ENCODE results near the gene CTF1.
A peak's percentile ranks its signal among the peaks of the same experiment; 100 is the strongest.

The CTF1 gene

GRCh38 chr16:30882429-30883310 is 13.7 kb upstream of the CTF1 start:
- no peaks in the 10 kb centered on the region for H3K27me3 ChIP-seq (ENCODE audit: insufficient read depth, low read length)
- peaks cover 14 to 25% of the 10 kb centered on the region in 2 experiments for H3K36me3 ChIP-seq (ENCODE audit: control insufficient read depth in 1 of 2, insufficient read depth in 2 of 2, low read length in 2 of 2)
- H2BK120ac ChIP-seq (ENCODE audit: insufficient read depth, low read length, poor library complexity), result no peak overlapping the region
- no peak overlapping the region for H3K9ac ChIP-seq (ENCODE audit: low read length)
- peaks cover 5 to 6% of the 10 kb centered on the region in 2 experiments for H3K4me1 ChIP-seq (ENCODE audit: control insufficient read depth in 1 of 2, insufficient read depth in 2 of 2, low read length in 2 of 2)
- H4K8ac ChIP-seq (ENCODE audit: low read depth, low read length), result no peak overlapping the region
- H4K91ac ChIP-seq (ENCODE audit: low read depth, low read length), result no peak overlapping the region
- H3K79me1 ChIP-seq (ENCODE audit: low read length), result no peaks in the 10 kb centered on the region
- no peak overlapping the region for H3K27ac ChIP-seq (ENCODE audit: low read depth, low read length)
- H3K23ac ChIP-seq (ENCODE audit: low read length), result no peak overlapping the region
- no peak overlapping the region for H4K12ac ChIP-seq (ENCODE audit: low read depth, low read length)
- no CpG with 5 or more reads among the region's 4 CpGs for WGBS (ENCODE audit: extremely low coverage, insufficient coverage, insufficient read length)
- no peak overlapping the region for H3K4ac ChIP-seq (ENCODE audit: low read depth, low read length)
- no peaks in the 10 kb centered on the region for H3K9me3 ChIP-seq (ENCODE audit: insufficient read depth, low read depth, low read length)
- peak; percentile 36 to 62 for DNase-seq
- H3K4me3 ChIP-seq (ENCODE audit: low read depth, low read length), result no peak overlapping the region
- no peak overlapping the region for H2AK5ac ChIP-seq (ENCODE audit: low read length)
- H2BK5ac ChIP-seq (ENCODE audit: low read depth, low read length, poor library complexity), result no peak overlapping the region
- no peak overlapping the region for H3K18ac ChIP-seq (ENCODE audit: low read length)
- no peaks in the 10 kb centered on the region for H3K79me2 ChIP-seq (ENCODE audit: control insufficient read depth, insufficient read depth, low read length, poor library complexity)
- H3K14ac ChIP-seq (ENCODE audit: low read length), result no peak overlapping the region
- H2BK12ac ChIP-seq (ENCODE audit: low read length), result no peak overlapping the region
- no peak overlapping the region for H2AFZ ChIP-seq (ENCODE audit: insufficient read depth, low read length, poor library complexity)
- H3K4me2 ChIP-seq (ENCODE audit: low read length), result no peak overlapping the region

- H3K14ac ChIP-seq (ENCODE audit: low read length), result no peak overlapping the region
- no peak for DNase-seq
- H2AFZ ChIP-seq (ENCODE audit: insufficient read depth, low read length, poor library complexity), result no peak overlapping the region
- no peak overlapping the region for H3K27ac ChIP-seq (ENCODE audit: low read depth, low read length)
- H4K8ac ChIP-seq (ENCODE audit: low read depth, low read length), result no peak overlapping the region
- H3K79me2 ChIP-seq (ENCODE audit: control insufficient read depth, insufficient read depth, low read length, poor library complexity), result no peaks in the 10 kb centered on the region
- no peak overlapping the region for H3K18ac ChIP-seq (ENCODE audit: low read length)
- H2BK12ac ChIP-seq (ENCODE audit: low read length), result no peak overlapping the region
- H2BK120ac ChIP-seq (ENCODE audit: insufficient read depth, low read length, poor library complexity), result no peak overlapping the region
- no peak overlapping the region for H4K12ac ChIP-seq (ENCODE audit: low read depth, low read length)
- no peak overlapping the region for H3K4me2 ChIP-seq (ENCODE audit: low read length)
- H2AK5ac ChIP-seq (ENCODE audit: low read length), result no peak overlapping the region
- H4K91ac ChIP-seq (ENCODE audit: low read depth, low read length), result no peak overlapping the region
- H3K79me1 ChIP-seq (ENCODE audit: low read length), result no peaks in the 10 kb centered on the region
- H3K9me3 ChIP-seq (ENCODE audit: insufficient read depth, low read depth, low read length), result no peaks in the 10 kb centered on the region
- no peak overlapping the region for H3K23ac ChIP-seq (ENCODE audit: low read length)
- H2BK5ac ChIP-seq (ENCODE audit: low read depth, low read length, poor library complexity), result no peak overlapping the region
- no peak overlapping the region for H3K4ac ChIP-seq (ENCODE audit: low read depth, low read length)
- no peaks in the 10 kb centered on the region for H3K27me3 ChIP-seq (ENCODE audit: insufficient read depth, low read length)
- peaks cover 5 to 6% of the 10 kb centered on the region in 2 experiments for H3K4me1 ChIP-seq (ENCODE audit: control insufficient read depth in 1 of 2, insufficient read depth in 2 of 2, low read length in 2 of 2)
- WGBS (ENCODE audit: extremely low coverage, insufficient coverage, insufficient read length), result no CpG with 5 or more reads among the region's 3 CpGs
- H3K36me3 ChIP-seq (ENCODE audit: control insufficient read depth in 1 of 2, insufficient read depth in 2 of 2, low read length in 2 of 2), result peaks cover 23 to 32% of the 10 kb centered on the region in 2 experiments
- H3K4me3 ChIP-seq (ENCODE audit: low read depth, low read length), result no peak overlapping the region
- no peak overlapping the region for H3K9ac ChIP-seq (ENCODE audit: low read length)
Observed at GRCh38 chr16:30884760-30885159, 11.7 kb upstream of the CTF1 start.

GRCh38 chr16:30885196-30885595 is 11.2 kb upstream of the CTF1 start:
- Histone ChIP-seq H3K79me2 (ENCODE audit: control insufficient read depth, insufficient read depth, low read length, poor library complexity) (no peaks in the 10 kb centered on the region), H3K4ac (ENCODE audit: low read depth, low read length) (no peak overlapping the region), H3K9me3 (ENCODE audit: insufficient read depth, low read depth, low read length) (no peaks in the 10 kb centered on the region), H3K27ac (ENCODE audit: low read depth, low read length) (no peak overlapping the region), H3K18ac (ENCODE audit: low read length) (no peak overlapping the region), H2BK5ac (ENCODE audit: low read depth, low read length, poor library complexity) (no peak overlapping the region), H3K4me2 (ENCODE audit: low read length) (no peak overlapping the region), H4K12ac (ENCODE audit: low read depth, low read length) (no peak overlapping the region), H3K14ac (ENCODE audit: low read length) (no peak overlapping the region), H3K27me3 (ENCODE audit: insufficient read depth, low read length) (no peaks in the 10 kb centered on the region), H3K36me3 (ENCODE audit: control insufficient read depth in 1 of 2, insufficient read depth in 2 of 2, low read length in 2 of 2) (peaks cover 24 to 32% of the 10 kb centered on the region in 2 experiments), H4K8ac (ENCODE audit: low read depth, low read length) (no peak overlapping the region), H3K4me1 (ENCODE audit: control insufficient read depth in 1 of 2, insufficient read depth in 2 of 2, low read length in 2 of 2) (peaks cover 5 to 6% of the 10 kb centered on the region in 2 experiments), H3K79me1 (ENCODE audit: low read length) (no peaks in the 10 kb centered on the region), H4K91ac (ENCODE audit: low read depth, low read length) (no peak overlapping the region), H3K4me3 (ENCODE audit: low read depth, low read length) (no peak overlapping the region), H3K9ac (ENCODE audit: low read length) (no peak overlapping the region), H2AFZ (ENCODE audit: insufficient read depth, low read length, poor library complexity) (no peak overlapping the region), H3K23ac (ENCODE audit: low read length) (no peak overlapping the region), H2BK12ac (ENCODE audit: low read length) (no peak overlapping the region), H2AK5ac (ENCODE audit: low read length) (no peak overlapping the region), H2BK120ac (ENCODE audit: insufficient read depth, low read length, poor library complexity) (no peak overlapping the region)
- no CpG with 5 or more reads among the region's 9 CpGs for WGBS (ENCODE audit: extremely low coverage, insufficient coverage, insufficient read length)
- no peak for DNase-seq

- no peak overlapping the region for H2BK12ac ChIP-seq (ENCODE audit: low read length)
- no peak overlapping the region for H2BK120ac ChIP-seq (ENCODE audit: insufficient read depth, low read length, poor library complexity)
- H3K4me3 ChIP-seq (ENCODE audit: low read depth, low read length), result no peak overlapping the region
- H4K8ac ChIP-seq (ENCODE audit: low read depth, low read length), result no peak overlapping the region
- H4K12ac ChIP-seq (ENCODE audit: low read depth, low read length), result no peak overlapping the region
- H2AK5ac ChIP-seq (ENCODE audit: low read length), result no peak overlapping the region
- peaks cover 24 to 33% of the 10 kb centered on the region in 2 experiments for H3K36me3 ChIP-seq (ENCODE audit: control insufficient read depth in 1 of 2, insufficient read depth in 2 of 2, low read length in 2 of 2)
- H3K9ac ChIP-seq (ENCODE audit: low read length), result no peak overlapping the region
- peaks cover 5 to 6% of the 10 kb centered on the region in 2 experiments for H3K4me1 ChIP-seq (ENCODE audit: control insufficient read depth in 1 of 2, insufficient read depth in 2 of 2, low read length in 2 of 2)
- no peak overlapping the region for H3K14ac ChIP-seq (ENCODE audit: low read length)
- H3K27ac ChIP-seq (ENCODE audit: low read depth, low read length), result no peak overlapping the region
- H3K79me2 ChIP-seq (ENCODE audit: control insufficient read depth, insufficient read depth, low read length, poor library complexity), result no peaks in the 10 kb centered on the region
- no peaks in the 10 kb centered on the region for H3K27me3 ChIP-seq (ENCODE audit: insufficient read depth, low read length)
- no peak overlapping the region for H3K4me2 ChIP-seq (ENCODE audit: low read length)
- H3K79me1 ChIP-seq (ENCODE audit: low read length), result no peaks in the 10 kb centered on the region
- DNase-seq, result no peak
- no peak overlapping the region for H3K23ac ChIP-seq (ENCODE audit: low read length)
- H2AFZ ChIP-seq (ENCODE audit: insufficient read depth, low read length, poor library complexity), result no peak overlapping the region
- no peak overlapping the region for H3K4ac ChIP-seq (ENCODE audit: low read depth, low read length)
- no peaks in the 10 kb centered on the region for H3K9me3 ChIP-seq (ENCODE audit: insufficient read depth, low read depth, low read length)
- no peak overlapping the region for H4K91ac ChIP-seq (ENCODE audit: low read depth, low read length)
- H2BK5ac ChIP-seq (ENCODE audit: low read depth, low read length, poor library complexity), result no peak overlapping the region
- no peak overlapping the region for H3K18ac ChIP-seq (ENCODE audit: low read length)
- WGBS (ENCODE audit: extremely low coverage, insufficient coverage, insufficient read length), result no CpG with 5 or more reads among the region's 1 CpG
Observed at GRCh38 chr16:30886145-30886544, 10.3 kb upstream of the CTF1 start.
